ENCODE measurements around the gene PSMA7.
"Not testable (repeated sequence)": the region's sequence is repeated elsewhere in the genome, so short reads cannot be mapped to it uniquely, and the experiment has no call there.

PSMA7 gene

DNA sequence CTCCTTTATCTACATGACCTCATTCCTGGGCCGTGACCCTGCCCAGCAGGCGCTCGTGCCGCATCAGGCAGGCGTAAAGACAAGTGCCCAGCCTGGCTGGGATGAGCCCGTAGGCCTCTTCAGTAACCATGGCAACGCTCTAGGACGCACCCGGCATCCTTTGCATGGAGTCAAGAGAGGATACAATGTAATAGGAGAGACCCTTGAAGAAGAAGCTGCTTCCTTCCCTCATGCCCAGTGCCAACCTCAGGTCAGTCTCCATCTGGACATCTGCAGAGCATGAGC, 25.9 kb downstream of the PSMA7 start:
- no peak for DNase-seq (ENCODE audit: low spot score)
- in situ Hi-C loops (cut with MboI; ENCODE audit: low pct_unique_long_range_greater_than_20kb, low sequenced_read_pairs, unreplicated experiment): no loop called here
- TF ChIP-seq, protein P1, sequence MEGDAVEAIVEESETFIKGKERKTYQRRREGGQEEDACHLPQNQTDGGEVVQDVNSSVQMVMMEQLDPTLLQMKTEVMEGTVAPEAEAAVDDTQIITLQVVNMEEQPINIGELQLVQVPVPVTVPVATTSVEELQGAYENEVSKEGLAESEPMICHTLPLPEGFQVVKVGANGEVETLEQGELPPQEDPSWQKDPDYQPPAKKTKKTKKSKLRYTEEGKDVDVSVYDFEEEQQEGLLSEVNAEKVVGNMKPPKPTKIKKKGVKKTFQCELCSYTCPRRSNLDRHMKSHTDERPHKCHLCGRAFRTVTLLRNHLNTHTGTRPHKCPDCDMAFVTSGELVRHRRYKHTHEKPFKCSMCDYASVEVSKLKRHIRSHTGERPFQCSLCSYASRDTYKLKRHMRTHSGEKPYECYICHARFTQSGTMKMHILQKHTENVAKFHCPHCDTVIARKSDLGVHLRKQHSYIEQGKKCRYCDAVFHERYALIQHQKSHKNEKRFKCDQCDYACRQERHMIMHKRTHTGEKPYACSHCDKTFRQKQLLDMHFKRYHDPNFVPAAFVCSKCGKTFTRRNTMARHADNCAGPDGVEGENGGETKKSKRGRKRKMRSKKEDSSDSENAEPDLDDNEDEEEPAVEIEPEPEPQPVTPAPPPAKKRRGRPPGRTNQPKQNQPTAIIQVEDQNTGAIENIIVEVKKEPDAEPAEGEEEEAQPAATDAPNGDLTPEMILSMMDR (IDR thresholded peaks at IDR 0.05; ENCODE audit: extremely low read depth, insufficient read depth, missing control alignments): no peak

- TF ChIP-seq, protein P1 (IDR thresholded peaks at IDR 0.05; ENCODE audit: extremely low read depth, insufficient read depth, missing control alignments): no peak
- in situ Hi-C loops (cut with MboI; ENCODE audit: low pct_unique_long_range_greater_than_20kb, low sequenced_read_pairs, unreplicated experiment): no loop called here
- DNase-seq (ENCODE audit: low spot score): no peak
Observed at GRCh38 chr20:62116558-62117361, 26.4 kb downstream of the PSMA7 start.

DNA sequence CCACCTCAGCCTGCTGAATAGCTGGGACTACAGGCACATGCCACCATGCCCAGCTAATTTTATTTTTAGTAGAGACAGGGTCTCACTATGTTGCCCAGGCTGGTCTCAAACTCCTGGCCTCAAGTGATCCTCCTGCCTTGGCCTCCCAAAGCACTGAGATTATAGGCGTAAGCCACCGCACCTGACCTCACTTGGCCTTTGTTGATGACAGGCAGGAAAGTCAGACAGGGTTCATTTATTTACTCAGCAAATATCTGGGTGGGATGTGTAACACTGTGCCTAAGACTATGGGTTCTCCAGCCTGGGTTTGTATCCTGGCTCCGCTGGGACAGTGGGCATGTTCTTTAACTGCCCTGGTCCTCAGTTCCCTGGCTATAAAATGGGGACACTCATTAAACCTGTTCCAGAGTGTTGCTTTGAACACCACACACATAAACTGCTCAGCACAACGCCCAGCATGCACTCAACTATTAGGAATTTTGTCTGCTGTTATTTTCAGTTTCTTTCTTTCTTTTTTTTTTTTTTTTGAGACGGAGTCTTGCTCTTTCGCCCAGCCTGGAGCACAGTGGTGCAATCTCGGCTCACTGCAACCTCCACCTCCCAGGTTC, 27.3 kb downstream of the PSMA7 start:
- in situ Hi-C loops (cut with MboI; ENCODE audit: low pct_unique_long_range_greater_than_20kb, low sequenced_read_pairs, unreplicated experiment); DNase-seq (ENCODE audit: low spot score): not testable (repeated sequence)

- in situ Hi-C loops (cut with MboI; ENCODE audit: low pct_unique_long_range_greater_than_20kb, low sequenced_read_pairs, unreplicated experiment): no loop called here
- TF ChIP-seq, protein P1 (IDR thresholded peaks at IDR 0.05; ENCODE audit: extremely low read depth, insufficient read depth, missing control alignments): no peak
- DNase-seq (ENCODE audit: low spot score): no peak
Observed at GRCh38 chr20:62114894-62115293, 28.3 kb downstream of the PSMA7 start.

DNA sequence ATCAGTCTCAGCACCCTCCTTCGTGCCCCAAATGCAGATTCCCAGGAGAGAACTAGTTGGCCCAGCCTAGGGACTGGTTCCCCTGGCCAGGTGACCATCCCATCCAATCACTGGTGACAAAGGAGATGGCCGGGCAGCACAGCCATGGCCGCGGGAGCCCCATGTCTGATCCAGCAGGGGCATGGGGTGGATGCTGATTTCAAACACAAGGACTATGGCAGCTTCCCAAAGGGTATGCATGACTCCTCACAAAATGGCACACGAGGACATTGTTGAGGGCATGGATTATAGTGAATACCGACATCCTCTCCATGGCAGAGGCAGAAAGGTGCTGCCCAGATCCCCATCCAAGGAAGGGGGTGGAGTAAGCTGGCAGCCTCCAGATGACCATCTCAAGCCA, 30.8 kb downstream of the PSMA7 start:
- in situ Hi-C loops (cut with MboI; ENCODE audit: low pct_unique_long_range_greater_than_20kb, low sequenced_read_pairs, unreplicated experiment): no loop called here
- DNase-seq (ENCODE audit: low spot score): no peak
- TF ChIP-seq, protein P1 (IDR thresholded peaks at IDR 0.05; ENCODE audit: extremely low read depth, insufficient read depth, missing control alignments): no peak

GRCh38 chr20:62111148-62111547, 32.0 kb downstream of the PSMA7 start:
- in situ Hi-C loops (cut with MboI; ENCODE audit: low pct_unique_long_range_greater_than_20kb, low sequenced_read_pairs, unreplicated experiment): no loop called here
- TF ChIP-seq, protein P1 (IDR thresholded peaks at IDR 0.05; ENCODE audit: extremely low read depth, insufficient read depth, missing control alignments): no peak
- no peak for DNase-seq (ENCODE audit: low spot score)

GRCh38 chr20:62105592-62105991, 37.6 kb downstream of the PSMA7 start:
- TF ChIP-seq, protein P1 (IDR thresholded peaks at IDR 0.05; ENCODE audit: extremely low read depth, insufficient read depth, missing control alignments): no peak
- DNase-seq (ENCODE audit: low spot score): no peak
- in situ Hi-C loops (cut with MboI; ENCODE audit: low pct_unique_long_range_greater_than_20kb, low sequenced_read_pairs, unreplicated experiment): no loop called here

Measured in GM13977 (cell line).